ENCODE data around the gene SELENOK. TPM values are rescaled to one million over a fixed set of nuclear protein-coding genes. Genes with fewer than 3 reads are reported as not detected.

The SELENOK gene
- total RNA-seq, 1 donor from 2014 or later: 39.4 TPM

GRCh38 chr3:53844262-53845102, 47.2 kb downstream of the SELENOK start:
- DNase-seq: no peak
- peaks cover 8% of the 10 kb centered on the region for H3K9me3 Mint-ChIP-seq (ENCODE audit: unreplicated experiment)
- peak overlapping the region; percentile 50 for H3K4me3 Mint-ChIP-seq (ENCODE audit: unreplicated experiment)
- peaks cover 19% of the 10 kb centered on the region for H3K27me3 Mint-ChIP-seq (ENCODE audit: unreplicated experiment)
- peaks cover 22% of the 10 kb centered on the region for H3K4me1 Mint-ChIP-seq (ENCODE audit: low read depth, unreplicated experiment)
- no peak overlapping the region for H3K27ac Mint-ChIP-seq (ENCODE audit: unreplicated experiment)
- no peaks in the 10 kb centered on the region for H3K36me3 Mint-ChIP-seq (ENCODE audit: unreplicated experiment)
- no peak for TF ChIP-seq CTCF (IDR thresholded peaks at IDR 0.05; ENCODE audit: partially characterized antibody, unreplicated experiment)

GRCh38 chr3:53843195-53844177, 48.2 kb downstream of the SELENOK start:
- peak overlapping the region; percentile 82 for H3K27ac Mint-ChIP-seq (ENCODE audit: unreplicated experiment)
- H3K4me1 Mint-ChIP-seq (ENCODE audit: low read depth, unreplicated experiment): peaks cover 22% of the 10 kb centered on the region
- no peaks in the 10 kb centered on the region for H3K36me3 Mint-ChIP-seq (ENCODE audit: unreplicated experiment)
- H3K27me3 Mint-ChIP-seq (ENCODE audit: unreplicated experiment): peaks cover 19% of the 10 kb centered on the region
- peaks cover 8% of the 10 kb centered on the region for H3K9me3 Mint-ChIP-seq (ENCODE audit: unreplicated experiment)
- TF ChIP-seq CTCF (IDR thresholded peaks at IDR 0.05; ENCODE audit: partially characterized antibody, unreplicated experiment): no peak
- DNase-seq: no peak
- peak overlapping the region; percentile 38 for H3K4me3 Mint-ChIP-seq (ENCODE audit: unreplicated experiment)

- Mint-ChIP-seq H3K4me1 (ENCODE audit: low read depth, unreplicated experiment) (peaks cover 22% of the 10 kb centered on the region), H3K4me3 (ENCODE audit: unreplicated experiment) (peak overlapping the region; percentile 16), H3K36me3 (ENCODE audit: unreplicated experiment) (no peaks in the 10 kb centered on the region), H3K9me3 (ENCODE audit: unreplicated experiment) (peaks cover 8% of the 10 kb centered on the region), H3K27ac (ENCODE audit: unreplicated experiment) (peak overlapping the region; percentile 82), H3K27me3 (ENCODE audit: unreplicated experiment) (peaks cover 19% of the 10 kb centered on the region)
- TF ChIP-seq CTCF (IDR thresholded peaks at IDR 0.05; ENCODE audit: partially characterized antibody, unreplicated experiment): no peak
- no peak for DNase-seq
These were observed 49.0 kb downstream of the SELENOK start for GRCh38 chr3:53842436-53843194.

- Mint-ChIP-seq H3K4me1 (ENCODE audit: low read depth, unreplicated experiment) (peaks cover 22% of the 10 kb centered on the region), H3K27me3 (ENCODE audit: unreplicated experiment) (peaks cover 13% of the 10 kb centered on the region), H3K36me3 (ENCODE audit: unreplicated experiment) (no peaks in the 10 kb centered on the region), H3K27ac (ENCODE audit: unreplicated experiment) (no peak overlapping the region), H3K4me3 (ENCODE audit: unreplicated experiment) (no peak overlapping the region), H3K9me3 (ENCODE audit: unreplicated experiment) (peaks cover 4% of the 10 kb centered on the region)
- no peak for TF ChIP-seq CTCF (IDR thresholded peaks at IDR 0.05; ENCODE audit: partially characterized antibody, unreplicated experiment)
- DNase-seq: no peak
These were observed 50.4 kb downstream of the SELENOK start for GRCh38 chr3:53841296-53841695.

Measured in glutamatergic neuron (in vitro differentiated cells).